Astrocyte of the cerebellum (primary cell): Measurements from ENCODE around the gene TXLNG.

Experiments
- DNase-seq: peaks from one replicate; pipeline ENCODE4 v3.0.0-alpha.2; 2011; ENCODE audit warnings: low read depth
- H3K4me3 ChIP-seq: 2 replicates; pipeline ENCODE4 v1.5.1; 2011; ENCODE audit warnings: mild to moderate bottlenecking, low read depth, low read length, moderate library complexity
- in situ Hi-C: cut with HindIII; loops from 2 replicates; pipeline ENCODE4 v1.10.0; 2017; ENCODE audit warnings: low sequenced_read_pairs
- TF ChIP-seq, protein P1 (sequence below): IDR thresholded peaks from 2 replicates; pipeline ENCODE4 v1.5.1; 2012; ENCODE audit warnings: low read length, low read depth, moderate library complexity, mild to moderate bottlenecking; ENCODE audit errors: missing control alignments

Gene TXLNG

DNA sequence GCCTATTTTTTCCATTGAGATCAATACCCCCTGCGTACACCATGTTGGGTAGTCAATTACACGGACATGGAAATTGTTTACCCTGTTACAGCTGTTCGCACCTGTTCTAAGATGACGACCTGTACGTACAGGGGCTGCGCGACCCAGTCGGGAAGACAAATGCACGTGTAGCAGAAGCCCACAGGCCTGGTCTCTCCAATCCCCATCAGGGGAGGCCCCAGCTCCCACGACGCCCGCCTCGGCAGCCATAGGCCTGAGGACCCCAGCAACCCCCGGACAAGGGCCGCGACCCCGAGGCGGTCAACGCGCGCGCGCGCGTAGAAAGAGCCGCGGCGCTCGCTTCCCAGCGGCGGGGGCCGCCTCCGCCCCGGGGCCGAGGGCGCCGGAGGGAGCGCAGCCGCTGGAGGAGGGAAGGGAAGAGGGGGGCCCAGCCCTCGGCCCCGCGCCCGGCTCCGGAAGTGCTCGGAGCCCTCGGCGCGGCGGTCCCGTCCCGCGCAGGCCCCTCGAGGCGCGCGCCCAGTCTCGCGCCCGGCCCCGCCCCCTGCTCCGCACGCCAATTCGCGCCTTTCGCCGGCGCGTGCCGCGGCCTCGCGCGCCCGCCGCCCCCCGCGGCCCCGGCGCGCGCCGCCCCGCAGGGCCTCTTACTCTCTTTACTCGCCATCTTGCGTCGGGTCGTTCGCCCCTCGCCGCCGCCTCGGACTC, 83.3 kb downstream of the TXLNG start:
- TF ChIP-seq, protein P1, sequence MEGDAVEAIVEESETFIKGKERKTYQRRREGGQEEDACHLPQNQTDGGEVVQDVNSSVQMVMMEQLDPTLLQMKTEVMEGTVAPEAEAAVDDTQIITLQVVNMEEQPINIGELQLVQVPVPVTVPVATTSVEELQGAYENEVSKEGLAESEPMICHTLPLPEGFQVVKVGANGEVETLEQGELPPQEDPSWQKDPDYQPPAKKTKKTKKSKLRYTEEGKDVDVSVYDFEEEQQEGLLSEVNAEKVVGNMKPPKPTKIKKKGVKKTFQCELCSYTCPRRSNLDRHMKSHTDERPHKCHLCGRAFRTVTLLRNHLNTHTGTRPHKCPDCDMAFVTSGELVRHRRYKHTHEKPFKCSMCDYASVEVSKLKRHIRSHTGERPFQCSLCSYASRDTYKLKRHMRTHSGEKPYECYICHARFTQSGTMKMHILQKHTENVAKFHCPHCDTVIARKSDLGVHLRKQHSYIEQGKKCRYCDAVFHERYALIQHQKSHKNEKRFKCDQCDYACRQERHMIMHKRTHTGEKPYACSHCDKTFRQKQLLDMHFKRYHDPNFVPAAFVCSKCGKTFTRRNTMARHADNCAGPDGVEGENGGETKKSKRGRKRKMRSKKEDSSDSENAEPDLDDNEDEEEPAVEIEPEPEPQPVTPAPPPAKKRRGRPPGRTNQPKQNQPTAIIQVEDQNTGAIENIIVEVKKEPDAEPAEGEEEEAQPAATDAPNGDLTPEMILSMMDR, result no peak
- peak overlapping the region; percentile 74 for H3K4me3 ChIP-seq
- DNase-seq, result no peak
- in situ Hi-C loops, result no loop called here

DNA sequence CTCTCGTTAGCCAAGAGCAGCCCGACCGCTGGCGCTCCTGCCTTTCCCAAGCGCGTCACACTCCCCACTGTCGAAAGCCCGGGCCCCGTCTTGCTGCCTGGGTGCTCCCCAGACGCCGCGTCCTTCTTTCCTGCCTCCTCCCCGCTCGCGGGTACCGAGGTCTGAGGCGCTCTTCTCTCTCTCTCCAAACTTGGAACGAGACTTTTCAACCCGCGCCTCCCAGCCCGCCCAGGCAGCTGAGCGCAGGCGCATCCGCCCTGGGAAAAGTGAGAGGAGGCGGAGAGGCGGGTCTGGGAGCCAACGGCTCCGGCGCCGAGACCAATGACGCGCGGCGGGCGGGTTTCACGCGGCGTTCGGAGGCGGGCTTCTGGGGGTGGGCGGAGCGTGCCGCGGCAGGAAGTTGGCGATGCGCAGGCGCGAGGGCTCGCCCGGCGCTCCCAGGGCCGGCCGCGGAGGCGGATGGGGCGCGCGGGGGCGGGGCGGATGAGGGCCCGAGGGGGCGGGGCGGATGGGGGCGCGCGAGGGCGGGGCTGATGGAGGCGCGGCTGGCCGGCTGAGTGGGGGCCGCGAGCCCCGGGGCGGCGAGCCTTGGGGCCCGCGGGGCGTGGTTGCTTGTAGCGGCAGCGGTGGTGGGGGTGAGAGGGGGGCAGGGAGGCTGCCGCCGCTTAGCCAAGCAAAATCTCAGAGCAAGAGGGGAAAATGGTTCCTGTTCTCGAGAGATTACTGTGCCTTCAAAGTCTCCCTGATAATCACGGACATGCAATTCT, 84.0 kb downstream of the TXLNG start, which contains the start of gene RBBP7:
Gene RBBP7, minus strand, starts transcription at position 268 of the 767 bp plus-strand sequence. CDS start 309 bp downstream, outside the sequence.
- H3K4me3 ChIP-seq, result peak within 1 kb of the TSS; percentile 74
- TF ChIP-seq, protein P1, result no peak
- DNase-seq, result peak; percentile 80
- in situ Hi-C loops, result no loop called here

DNA sequence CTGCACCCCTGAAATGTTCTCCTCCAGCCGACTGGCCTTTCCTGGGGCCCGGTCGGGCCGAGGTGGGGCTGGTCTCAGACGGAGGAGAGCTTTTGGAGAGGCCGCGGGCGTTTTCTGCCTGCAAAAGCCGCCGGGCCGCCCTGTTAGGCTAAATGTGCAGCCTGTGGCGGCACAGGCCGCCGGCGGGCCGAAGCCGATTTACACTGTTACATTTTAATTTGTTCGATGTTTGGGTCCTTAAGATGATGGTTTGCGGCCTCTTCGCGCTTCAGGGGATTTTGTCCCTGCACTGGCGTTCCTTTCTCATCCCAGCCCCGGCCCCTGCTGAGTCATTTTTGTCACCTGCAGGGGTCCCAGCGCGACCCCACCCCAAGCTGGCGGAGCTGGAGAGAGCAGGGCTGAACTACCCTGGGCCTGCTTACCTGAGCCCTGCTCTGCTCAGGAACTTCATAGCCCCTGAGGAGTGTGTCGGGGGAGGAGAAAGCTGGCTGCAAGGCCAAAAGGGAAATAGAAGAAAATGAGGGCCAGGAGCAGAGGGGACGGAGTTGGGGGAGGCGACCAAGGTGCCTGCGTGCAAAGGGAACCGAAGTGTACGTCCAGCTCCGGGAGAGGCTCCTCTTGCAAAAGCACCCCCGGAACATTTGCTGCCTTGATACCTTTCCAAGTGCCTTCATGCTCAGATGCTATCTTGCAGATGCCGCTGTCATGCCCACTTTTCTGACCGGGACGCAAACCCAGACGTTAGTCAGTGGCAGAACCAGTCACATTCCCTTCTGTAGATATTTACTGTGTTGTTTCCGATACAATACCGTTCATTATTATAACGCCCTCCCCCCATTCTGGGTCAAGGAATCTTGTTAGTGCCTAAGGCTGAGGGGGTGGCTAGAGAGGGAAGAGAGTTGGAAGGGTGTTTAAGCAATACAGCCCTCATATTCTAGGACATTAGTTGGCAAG, 84.9 kb downstream of the TXLNG start:
- H3K4me3 ChIP-seq, result peak overlapping the region; percentile 39
- DNase-seq, result no peak
- TF ChIP-seq, protein P1, result no peak
- in situ Hi-C loops, result no loop called here

DNA sequence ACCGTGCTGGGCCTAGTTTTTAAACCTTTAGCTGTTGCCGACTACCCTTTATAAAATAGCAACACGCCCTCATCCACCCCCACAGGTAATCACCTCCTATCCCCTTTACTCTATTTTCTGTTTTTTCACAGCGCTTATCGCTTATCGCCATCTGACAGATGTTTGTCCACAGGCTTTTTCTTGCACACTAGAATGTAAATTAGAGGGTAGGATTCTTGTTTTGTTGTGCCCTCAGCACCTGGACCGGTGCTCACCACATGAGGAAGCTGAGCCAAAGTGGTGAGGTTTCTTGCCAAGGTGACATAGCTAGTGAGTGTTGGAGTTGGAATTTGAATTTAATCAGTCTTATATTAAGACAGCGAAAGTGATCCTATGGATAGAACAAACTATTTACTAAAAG, 86.8 kb downstream of the TXLNG start:
- TF ChIP-seq, protein P1, result no peak
- in situ Hi-C loops, result no loop called here
- no peak overlapping the region for H3K4me3 ChIP-seq
- no peak for DNase-seq

DNA sequence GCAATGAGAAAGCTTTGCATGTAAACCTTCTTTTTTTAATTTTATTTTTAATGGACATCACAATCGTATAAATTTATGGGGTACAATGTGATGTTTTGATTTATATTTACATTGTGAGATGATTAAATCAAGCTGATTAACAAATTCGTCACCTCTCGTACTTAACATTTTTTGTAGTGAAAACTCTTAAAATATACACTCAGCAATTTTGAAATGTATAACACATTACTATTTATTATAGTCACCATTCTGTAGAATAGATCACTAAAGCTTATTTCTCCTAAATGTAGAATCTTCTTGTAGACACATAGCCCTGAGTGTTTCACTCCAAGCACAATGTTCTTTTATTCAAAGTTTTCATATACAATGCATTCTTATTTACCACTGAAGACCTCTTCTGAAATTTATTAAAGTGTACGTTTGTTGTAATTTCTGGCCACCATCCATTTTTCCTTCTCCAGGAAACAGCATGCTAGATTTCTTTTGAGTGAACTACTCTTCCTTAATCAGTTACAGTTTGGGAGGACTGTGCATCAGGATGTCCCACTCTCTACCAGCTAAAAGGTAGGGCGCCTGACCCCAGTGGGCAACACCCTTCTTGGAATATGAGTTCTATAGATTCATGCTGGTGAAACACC, 88.3 kb downstream of the TXLNG start:
- TF ChIP-seq, protein P1, result no peak
- in situ Hi-C loops, result no loop called here
- no peak overlapping the region for H3K4me3 ChIP-seq
- DNase-seq, result no peak
